HCT116 (cell line): ENCODE results near the gene GNB1L. TPM values are rescaled to one million over a fixed set of nuclear protein-coding genes. Genes with fewer than 3 reads are reported as not detected.

Experiments
- ATAC-seq: fragments of 200-7000 bp; cut with Tn5 transposase; 2 replicates; pipeline ENCODE4 v1.9.1; 2020; ENCODE audit warnings: mild to moderate bottlenecking, moderate library complexity
- BruUV-seq: library from RNA; stranded (reverse); fragments of 400-500 nt; replicated peaks from 2 replicates; lab custom pipeline; 2021; lab: Mats Ljungman, UMichigan
- CTCF ChIA-PET: fragments of 300-600 bp; sonication (Branson Sonifier 250); formaldehyde crosslinking; loops from one replicate; lab custom pipeline; 2021; ENCODE audit warnings: antibody characterized with exemption; lab: Charles Lee
- POLR2A ChIA-PET: fragments of 300-600, 350-600 bp; sonication (Branson Sonifier 250); formaldehyde crosslinking; loops from one replicate; lab custom pipeline; 2021; ENCODE audit warnings: antibody characterized with exemption; lab: Charles Lee
- RAD21 ChIA-PET, 2 experiments: fragments of 300-600 bp; sonication (Branson Sonifier 250); formaldehyde crosslinking; loops; one replicate each; lab custom pipeline; 2023; ENCODE audit warnings: low total read pairs in 2 of 2; ENCODE audit not compliant: uncharacterized antibody in 2 of 2, unreplicated experiment in 2 of 2, low non-redundant PET in 1 of 2; lab: Charles Lee
- DNase-seq: peaks from one replicate; pipeline ENCODE4 v3.0.0-alpha.2; 2010; ENCODE audit warnings: low read depth, low spot score
- H2AFZ ChIP-seq: fragments of 200-600 bp; shearing (Covaris generic), sonication (generic); 2 replicates; pipeline ENCODE4 v1.6.1; 2017; ENCODE audit warnings: low read depth, mixed run types, mixed read lengths, antibody characterized with exemption, low read length; ENCODE audit not compliant: poor library complexity, severe bottlenecking
- H3K27ac ChIP-seq: 2 replicates; pipeline ENCODE4 v1.5.1; 2012; ENCODE audit warnings: low read depth, low read length
- H3K27me3 ChIP-seq: fragments of 200-600 bp; sonication (generic); 2 replicates; pipeline ENCODE4 v1.6.1; 2016; ENCODE audit warnings: mixed run types, low read length, mixed read lengths; ENCODE audit not compliant: insufficient read depth
- H3K36me3 ChIP-seq, 2 experiments: fragments of 200-500 bp in 1 of 2; fragments of 200-600 bp in 1 of 2; sonication (Bioruptor generic) in 1 of 2; sonication (generic) in 1 of 2; 2 replicates each; pipeline versions ENCODE4 v1.5.1 to v1.6.1; 2014 to 2016; ENCODE audit warnings: low read length in 2 of 2, inconsistent platforms in 1 of 2, mixed read lengths in 1 of 2, mixed run types in 1 of 2; ENCODE audit not compliant: insufficient read depth in 2 of 2, control insufficient read depth in 1 of 2
- H3K4me1 ChIP-seq, 2 experiments: fragments of 200-600 bp in 1 of 2; sonication (generic) in 1 of 2; 2 replicates each; pipeline versions ENCODE4 v1.5.1 to v1.6.1; 2012 to 2017; ENCODE audit warnings: low read length in 2 of 2, inconsistent platforms in 1 of 2, mild to moderate bottlenecking in 1 of 2, mixed read lengths in 1 of 2, mixed run types in 1 of 2, moderate library complexity in 1 of 2; ENCODE audit not compliant: insufficient read depth in 2 of 2, control insufficient read depth in 1 of 2
- H3K4me2 ChIP-seq: fragments of 200-600 bp; sonication (generic); 2 replicates; pipeline ENCODE4 v1.6.1; 2017; ENCODE audit warnings: mixed run types, low read length, mixed read lengths
- H3K4me3 ChIP-seq, 2 experiments: fragments of 200-600 bp in 1 of 2; sonication (generic) in 1 of 2; replicated peaks in 1 of 2; 2 replicates each; pipeline ENCODE4 v1.5.1; 2011 to 2016; ENCODE audit warnings: low read length in 2 of 2, control low read depth in 1 of 2, low read depth in 1 of 2, mild to moderate bottlenecking in 1 of 2, mixed read lengths in 1 of 2, mixed run types in 1 of 2
- H3K79me2 ChIP-seq: fragments of 200-600 bp; sonication (generic); 2 replicates; pipeline ENCODE4 v1.6.1; 2017; ENCODE audit warnings: mild to moderate bottlenecking, mixed run types, low read length, moderate library complexity, mixed read lengths; ENCODE audit not compliant: insufficient read depth
- H3K9ac ChIP-seq: fragments of 200-600 bp; sonication (generic); 2 replicates; pipeline ENCODE4 v1.6.1; 2016; ENCODE audit warnings: low read length, mixed read lengths
- H3K9me2 ChIP-seq: fragments of 200-600 bp; sonication (generic), shearing (Covaris generic); 2 replicates; pipeline ENCODE4 v1.6.1; 2017; ENCODE audit warnings: mixed run types, mild to moderate bottlenecking, moderate library complexity; ENCODE audit not compliant: insufficient read depth
- H3K9me3 ChIP-seq, 2 experiments: fragments of 200-500 bp in 1 of 2; fragments of 200-600 bp in 1 of 2; sonication (Bioruptor generic) in 1 of 2; sonication (generic) in 1 of 2; 2 replicates each; pipeline ENCODE4 v1.6.1; 2014 to 2017; ENCODE audit warnings: low read length in 2 of 2, mixed read lengths in 2 of 2, inconsistent platforms in 1 of 2, low read depth in 1 of 2, mild to moderate bottlenecking in 1 of 2, mixed run types in 1 of 2, moderate library complexity in 1 of 2; ENCODE audit not compliant: control insufficient read depth in 1 of 2, insufficient read depth in 1 of 2
- H4K20me1 ChIP-seq: fragments of 200-600 bp; sonication (generic), shearing (Covaris generic); 2 replicates; pipeline ENCODE4 v1.6.1; 2017; ENCODE audit warnings: mixed run types, mild to moderate bottlenecking, moderate library complexity; ENCODE audit not compliant: insufficient read depth
- CBX3 ChIP-seq: IDR thresholded peaks from 2 replicates; pipeline ENCODE4 v1.6.1; 2012; ENCODE audit warnings: low read depth
- CEBPB ChIP-seq: IDR thresholded peaks from 2 replicates; pipeline ENCODE4 v1.6.1; 2012; ENCODE audit warnings: low read depth
- EGR1 ChIP-seq: IDR thresholded peaks from 2 replicates; pipeline ENCODE4 v1.6.1; 2012; ENCODE audit warnings: low read depth
- ELF1 ChIP-seq: IDR thresholded peaks from 2 replicates; pipeline ENCODE4 v1.6.1; 2012; ENCODE audit warnings: low read depth, borderline replicate concordance
- EZH2 ChIP-seq: fragments of 200-600 bp; sonication (generic); IDR thresholded peaks from 2 replicates; pipeline ENCODE4 v1.6.1; 2017; ENCODE audit warnings: antibody characterized with exemption, mixed run types
- EZH2phosphoT487 ChIP-seq: fragments of 200-600 bp; IDR thresholded peaks from 2 replicates; pipeline ENCODE4 v1.6.1; 2018; ENCODE audit warnings: antibody characterized with exemption, borderline replicate concordance
- FOSL1 ChIP-seq: IDR thresholded peaks from 2 replicates; pipeline ENCODE4 v1.6.1; 2012; ENCODE audit warnings: low read depth
- JUND ChIP-seq: IDR thresholded peaks from 2 replicates; pipeline ENCODE4 v1.6.1; 2012
- POLR2AphosphoS5 ChIP-seq: IDR thresholded peaks from 2 replicates; pipeline ENCODE4 v1.6.1; 2011; ENCODE audit warnings: mild to moderate bottlenecking, low read depth, low read length, moderate library complexity
- RAD21 ChIP-seq: IDR thresholded peaks from 2 replicates; pipeline ENCODE4 v1.6.1; 2012; ENCODE audit warnings: low read depth, mild to moderate bottlenecking
- SIN3A ChIP-seq: IDR thresholded peaks from 2 replicates; pipeline ENCODE4 v1.6.1; 2012; ENCODE audit warnings: low read depth
- SP1 ChIP-seq: IDR thresholded peaks from 2 replicates; pipeline ENCODE4 v1.6.1; 2012; ENCODE audit warnings: low read depth
- SRF ChIP-seq: IDR thresholded peaks from 2 replicates; pipeline ENCODE4 v1.6.1; 2012; ENCODE audit warnings: low read depth
- TCF7L2 ChIP-seq: IDR thresholded peaks from 2 replicates; pipeline ENCODE4 v1.7.0; 2011; ENCODE audit warnings: borderline replicate concordance, inconsistent platforms; ENCODE audit not compliant: insufficient read depth, insufficient read length; ENCODE audit errors: extremely low read depth
- ZFX ChIP-seq: fragments of 450-650 bp; IDR thresholded peaks from 2 replicates; pipeline ENCODE4 v1.6.1; 2017
- intact Hi-C: fragments of 100-400 bp; cut with micrococcal nuclease; formaldehyde crosslinking; loops from 2 replicates; pipeline ENCODE4 v1.10.0; 2022
- total RNA-seq: library from RNA; stranded (reverse); gene quantifications from one replicate; pipeline ENCODE4 v1.2.1, GENCODE V29; 2021; ENCODE audit not compliant: unreplicated experiment
- TF ChIP-seq, protein P1 (sequence below): IDR thresholded peaks from 2 replicates; pipeline ENCODE4 v1.6.1; 2012
- TF ChIP-seq, protein P2 (sequence below): IDR thresholded peaks from 2 replicates; pipeline ENCODE4 v1.6.1; 2012; ENCODE audit warnings: low read depth
- TF ChIP-seq, protein P3 (sequence below): IDR thresholded peaks from 2 replicates; pipeline ENCODE4 v1.6.1; 2012
- TF ChIP-seq, protein P4 (sequence below), 3 experiments: fragments of 200-600 bp in 1 of 3; sonication (generic) in 1 of 3; IDR thresholded peaks in 2 of 3; conservative IDR thresholded peaks in 1 of 3; 2 replicates each; pipeline ENCODE4 v1.5.1; 2012 to 2017; ENCODE audit warnings: low read depth in 2 of 3, low read length in 2 of 3, antibody characterized with exemption in 1 of 3, borderline replicate concordance in 1 of 3, control low read depth in 1 of 3, mild to moderate bottlenecking in 1 of 3, mixed read lengths in 1 of 3, mixed run types in 1 of 3, moderate library complexity in 1 of 3; ENCODE audit not compliant: insufficient read depth in 1 of 3
- TF ChIP-seq, protein P5 (sequence below): IDR thresholded peaks from 2 replicates; pipeline ENCODE4 v1.6.1; 2011; ENCODE audit warnings: mild to moderate bottlenecking, low read length, moderate library complexity; ENCODE audit not compliant: insufficient replicate concordance; ENCODE audit errors: extremely low read depth

GNB1L gene
- total RNA-seq, 1 experiment from 2014 or later = 12.1 TPM

DNA sequence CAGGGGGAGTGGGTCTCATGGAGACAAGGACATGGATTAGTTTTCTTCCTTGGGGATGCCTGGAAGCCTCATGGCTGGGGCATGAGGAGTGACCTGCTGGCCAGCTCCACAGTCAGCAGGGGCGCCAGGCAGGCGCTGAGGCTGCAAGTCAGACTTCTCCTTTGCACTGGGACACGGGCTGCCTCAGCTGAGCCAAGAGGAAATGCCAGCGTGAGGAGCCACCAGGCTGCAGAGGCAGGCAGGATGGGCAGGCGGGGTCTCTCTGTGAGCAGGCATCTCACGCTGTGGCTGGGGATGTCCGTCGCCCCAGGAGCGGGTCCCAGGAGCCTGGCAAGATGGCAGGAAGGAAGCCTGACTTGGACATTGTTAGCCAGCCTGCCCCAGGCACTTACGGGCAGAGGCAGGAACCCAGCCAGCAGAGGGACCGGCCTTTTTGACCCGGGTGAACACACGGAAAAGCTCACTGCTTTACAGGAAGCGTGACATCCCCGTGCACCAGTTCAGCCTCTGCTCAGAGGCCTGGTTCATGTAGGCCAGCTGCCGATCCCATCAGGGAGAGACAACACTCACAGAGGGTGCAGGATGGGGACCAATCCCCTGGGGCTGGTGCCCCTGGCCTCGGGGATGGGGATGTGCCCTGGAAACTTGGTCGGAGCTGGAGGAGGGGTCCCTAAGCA, 10.2 kb downstream of the GNB1L start:
- BruUV-seq = no TSS peak
- no peak overlapping the region for H3K4me2 ChIP-seq
- POLR2A ChIA-PET = no interaction called here
- CTCF ChIA-PET = no interaction called here
- RAD21 ChIA-PET = no interaction called here
- no peak overlapping the region for H3K9ac ChIP-seq
- no peak overlapping the region for H2AFZ ChIP-seq
- 0 out of 4 replicates have a peak, but pooled peaks cover 0 to 10% of the 10 kb centered on the region in 2 experiments for H3K36me3 ChIP-seq
- intact Hi-C loops = no loop called here
- no peak overlapping the region for H3K27ac ChIP-seq
- H3K27me3 ChIP-seq = no peaks in the 10 kb centered on the region
- DNase-seq = no peak
- TF ChIP-seq, protein P1, sequence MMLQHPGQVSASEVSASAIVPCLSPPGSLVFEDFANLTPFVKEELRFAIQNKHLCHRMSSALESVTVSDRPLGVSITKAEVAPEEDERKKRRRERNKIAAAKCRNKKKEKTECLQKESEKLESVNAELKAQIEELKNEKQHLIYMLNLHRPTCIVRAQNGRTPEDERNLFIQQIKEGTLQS = no peak
- TF ChIP-seq CEBPB (no peak), EZH2phosphoT487 (no peak), POLR2AphosphoS5 (no peak), RAD21 (no peak), EZH2 (no peak), ZFX (no peak), EGR1 (no peak), CBX3 (no peak), SRF (no peak), FOSL1 (no peak), SP1 (no peak), TCF7L2 (no peak), JUND (no peak), SIN3A (no peak), ELF1 (no peak)
- TF ChIP-seq, protein P2, sequence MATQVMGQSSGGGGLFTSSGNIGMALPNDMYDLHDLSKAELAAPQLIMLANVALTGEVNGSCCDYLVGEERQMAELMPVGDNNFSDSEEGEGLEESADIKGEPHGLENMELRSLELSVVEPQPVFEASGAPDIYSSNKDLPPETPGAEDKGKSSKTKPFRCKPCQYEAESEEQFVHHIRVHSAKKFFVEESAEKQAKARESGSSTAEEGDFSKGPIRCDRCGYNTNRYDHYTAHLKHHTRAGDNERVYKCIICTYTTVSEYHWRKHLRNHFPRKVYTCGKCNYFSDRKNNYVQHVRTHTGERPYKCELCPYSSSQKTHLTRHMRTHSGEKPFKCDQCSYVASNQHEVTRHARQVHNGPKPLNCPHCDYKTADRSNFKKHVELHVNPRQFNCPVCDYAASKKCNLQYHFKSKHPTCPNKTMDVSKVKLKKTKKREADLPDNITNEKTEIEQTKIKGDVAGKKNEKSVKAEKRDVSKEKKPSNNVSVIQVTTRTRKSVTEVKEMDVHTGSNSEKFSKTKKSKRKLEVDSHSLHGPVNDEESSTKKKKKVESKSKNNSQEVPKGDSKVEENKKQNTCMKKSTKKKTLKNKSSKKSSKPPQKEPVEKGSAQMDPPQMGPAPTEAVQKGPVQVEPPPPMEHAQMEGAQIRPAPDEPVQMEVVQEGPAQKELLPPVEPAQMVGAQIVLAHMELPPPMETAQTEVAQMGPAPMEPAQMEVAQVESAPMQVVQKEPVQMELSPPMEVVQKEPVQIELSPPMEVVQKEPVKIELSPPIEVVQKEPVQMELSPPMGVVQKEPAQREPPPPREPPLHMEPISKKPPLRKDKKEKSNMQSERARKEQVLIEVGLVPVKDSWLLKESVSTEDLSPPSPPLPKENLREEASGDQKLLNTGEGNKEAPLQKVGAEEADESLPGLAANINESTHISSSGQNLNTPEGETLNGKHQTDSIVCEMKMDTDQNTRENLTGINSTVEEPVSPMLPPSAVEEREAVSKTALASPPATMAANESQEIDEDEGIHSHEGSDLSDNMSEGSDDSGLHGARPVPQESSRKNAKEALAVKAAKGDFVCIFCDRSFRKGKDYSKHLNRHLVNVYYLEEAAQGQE = no peak
- TF ChIP-seq, protein P3, sequence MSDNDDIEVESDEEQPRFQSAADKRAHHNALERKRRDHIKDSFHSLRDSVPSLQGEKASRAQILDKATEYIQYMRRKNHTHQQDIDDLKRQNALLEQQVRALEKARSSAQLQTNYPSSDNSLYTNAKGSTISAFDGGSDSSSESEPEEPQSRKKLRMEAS = no peak
- TF ChIP-seq, protein P4, sequence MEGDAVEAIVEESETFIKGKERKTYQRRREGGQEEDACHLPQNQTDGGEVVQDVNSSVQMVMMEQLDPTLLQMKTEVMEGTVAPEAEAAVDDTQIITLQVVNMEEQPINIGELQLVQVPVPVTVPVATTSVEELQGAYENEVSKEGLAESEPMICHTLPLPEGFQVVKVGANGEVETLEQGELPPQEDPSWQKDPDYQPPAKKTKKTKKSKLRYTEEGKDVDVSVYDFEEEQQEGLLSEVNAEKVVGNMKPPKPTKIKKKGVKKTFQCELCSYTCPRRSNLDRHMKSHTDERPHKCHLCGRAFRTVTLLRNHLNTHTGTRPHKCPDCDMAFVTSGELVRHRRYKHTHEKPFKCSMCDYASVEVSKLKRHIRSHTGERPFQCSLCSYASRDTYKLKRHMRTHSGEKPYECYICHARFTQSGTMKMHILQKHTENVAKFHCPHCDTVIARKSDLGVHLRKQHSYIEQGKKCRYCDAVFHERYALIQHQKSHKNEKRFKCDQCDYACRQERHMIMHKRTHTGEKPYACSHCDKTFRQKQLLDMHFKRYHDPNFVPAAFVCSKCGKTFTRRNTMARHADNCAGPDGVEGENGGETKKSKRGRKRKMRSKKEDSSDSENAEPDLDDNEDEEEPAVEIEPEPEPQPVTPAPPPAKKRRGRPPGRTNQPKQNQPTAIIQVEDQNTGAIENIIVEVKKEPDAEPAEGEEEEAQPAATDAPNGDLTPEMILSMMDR (IDR thresholded peaks at IDR 0.05 in 2 of 3, conservative IDR thresholded peaks at IDR 0.05 in 1 of 3; ENCODE audit: borderline replicate concordance in 1 of 3, insufficient read depth in 1 of 3, low read depth in 2 of 3, low read length in 2 of 3) = no peak
- TF ChIP-seq, protein P5, sequence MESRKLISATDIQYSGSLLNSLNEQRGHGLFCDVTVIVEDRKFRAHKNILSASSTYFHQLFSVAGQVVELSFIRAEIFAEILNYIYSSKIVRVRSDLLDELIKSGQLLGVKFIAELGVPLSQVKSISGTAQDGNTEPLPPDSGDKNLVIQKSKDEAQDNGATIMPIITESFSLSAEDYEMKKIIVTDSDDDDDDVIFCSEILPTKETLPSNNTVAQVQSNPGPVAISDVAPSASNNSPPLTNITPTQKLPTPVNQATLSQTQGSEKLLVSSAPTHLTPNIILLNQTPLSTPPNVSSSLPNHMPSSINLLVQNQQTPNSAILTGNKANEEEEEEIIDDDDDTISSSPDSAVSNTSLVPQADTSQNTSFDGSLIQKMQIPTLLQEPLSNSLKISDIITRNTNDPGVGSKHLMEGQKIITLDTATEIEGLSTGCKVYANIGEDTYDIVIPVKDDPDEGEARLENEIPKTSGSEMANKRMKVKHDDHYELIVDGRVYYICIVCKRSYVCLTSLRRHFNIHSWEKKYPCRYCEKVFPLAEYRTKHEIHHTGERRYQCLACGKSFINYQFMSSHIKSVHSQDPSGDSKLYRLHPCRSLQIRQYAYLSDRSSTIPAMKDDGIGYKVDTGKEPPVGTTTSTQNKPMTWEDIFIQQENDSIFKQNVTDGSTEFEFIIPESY = no peak
- H3K4me1 ChIP-seq = peaks cover 20 to 21% of the 10 kb centered on the region in 2 experiments
- H3K4me3 ChIP-seq = no peak overlapping the region
- no peaks in the 10 kb centered on the region for H3K9me2 ChIP-seq
- no peak for ATAC-seq
- peaks cover 17% of the 10 kb centered on the region; the same call in 1 of the 2 replicates for H3K79me2 ChIP-seq
- H4K20me1 ChIP-seq = no peaks in the 10 kb centered on the region
- peaks cover 0 to 4% of the 10 kb centered on the region in 2 experiments; a peak in 1 of 4 replicates for H3K9me3 ChIP-seq
